ENCODE results near the gene RAI1. TPM values are rescaled to one million over a fixed set of nuclear protein-coding genes. Genes with fewer than 3 reads are reported as not detected.

RAI1 gene
- total and polyA plus RNA-seq, 2 of the 13 experiments (the other 11 are each of a cell fraction or from before 2014, with no cell fraction given) = 3.4 to 5.2 TPM

- TF ChIP-seq ZNF501 (CRISPR knock-in tag; IDR thresholded peaks at IDR 0.05) = no peak
- TF ChIP-seq, protein P1, sequence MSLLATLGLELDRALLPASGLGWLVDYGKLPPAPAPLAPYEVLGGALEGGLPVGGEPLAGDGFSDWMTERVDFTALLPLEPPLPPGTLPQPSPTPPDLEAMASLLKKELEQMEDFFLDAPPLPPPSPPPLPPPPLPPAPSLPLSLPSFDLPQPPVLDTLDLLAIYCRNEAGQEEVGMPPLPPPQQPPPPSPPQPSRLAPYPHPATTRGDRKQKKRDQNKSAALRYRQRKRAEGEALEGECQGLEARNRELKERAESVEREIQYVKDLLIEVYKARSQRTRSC (CRISPR knock-in tag; IDR thresholded peaks at IDR 0.05; ENCODE audit: low read depth) = no peak
- TF ChIP-seq, protein P2, sequence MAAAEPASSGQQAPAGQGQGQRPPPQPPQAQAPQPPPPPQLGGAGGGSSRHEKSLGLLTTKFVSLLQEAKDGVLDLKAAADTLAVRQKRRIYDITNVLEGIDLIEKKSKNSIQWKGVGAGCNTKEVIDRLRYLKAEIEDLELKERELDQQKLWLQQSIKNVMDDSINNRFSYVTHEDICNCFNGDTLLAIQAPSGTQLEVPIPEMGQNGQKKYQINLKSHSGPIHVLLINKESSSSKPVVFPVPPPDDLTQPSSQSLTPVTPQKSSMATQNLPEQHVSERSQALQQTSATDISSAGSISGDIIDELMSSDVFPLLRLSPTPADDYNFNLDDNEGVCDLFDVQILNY (CRISPR knock-in tag; conservative IDR thresholded peaks at IDR 0.05) = no peak
- TF ChIP-seq ZNF160 (CRISPR knock-in tag; IDR thresholded peaks at IDR 0.05) = no peak
- no peak for TF ChIP-seq CC2D1A (CRISPR knock-in tag; IDR thresholded peaks at IDR 0.05)
- TF ChIP-seq KIAA2018 (CRISPR knock-in tag; IDR thresholded peaks at IDR 0.05; ENCODE audit: borderline replicate concordance) = no peak
- TF ChIP-seq ZZZ3 (CRISPR knock-in tag; IDR thresholded peaks at IDR 0.05; ENCODE audit: borderline replicate concordance) = no peak
- no peak for TF ChIP-seq ATF7-NPFF (CRISPR knock-in tag; IDR thresholded peaks at IDR 0.05; ENCODE audit: low read depth)
- no peak for TF ChIP-seq RFX1 (IDR thresholded peaks at IDR 0.05)
- no peak for TF ChIP-seq HINFP (CRISPR knock-in tag; IDR thresholded peaks at IDR 0.05; ENCODE audit: low read depth)
- TF ChIP-seq KDM6A (CRISPR knock-in tag; IDR thresholded peaks at IDR 0.05; ENCODE audit: low read depth) = no peak
- 0 out of 2 replicates have a peak, but pooled peaks have one; percentile 44 for TF ChIP-seq ZNF34 (CRISPR knock-in tag; IDR thresholded peaks at IDR 0.05; ENCODE audit: borderline replicate concordance)
- no peak for TF ChIP-seq ZNF44 (CRISPR knock-in tag; IDR thresholded peaks at IDR 0.05)
- TF ChIP-seq SRF (IDR thresholded peaks at IDR 0.05; ENCODE audit: low read depth, low read length) = no peak
- no peak for TF ChIP-seq ZNF296 (CRISPR knock-in tag; conservative IDR thresholded peaks at IDR 0.05)
- no peak for TF ChIP-seq FOXK1 (CRISPR knock-in tag; IDR thresholded peaks at IDR 0.05; ENCODE audit: borderline replicate concordance, low read depth)
- no peak for TF ChIP-seq FIP1L1 (IDR thresholded peaks at IDR 0.05; ENCODE audit: borderline replicate concordance, insufficient read depth, low read depth, low read length)
- no peak for TF ChIP-seq GATAD2A (CRISPR knock-in tag; IDR thresholded peaks at IDR 0.05)
- TF ChIP-seq SIN3B (IDR thresholded peaks at IDR 0.05; ENCODE audit: low read length) = no peak
- TF ChIP-seq SATB2 (CRISPR knock-in tag; IDR thresholded peaks at IDR 0.05) = no peak
Observed at GRCh38 chr17:17680477-17681186, 626 bp upstream of the RAI1 start (continued).

Data from HepG2 (cell line).